ENCODE results near the gene TET3.

TET3 gene

DNA sequence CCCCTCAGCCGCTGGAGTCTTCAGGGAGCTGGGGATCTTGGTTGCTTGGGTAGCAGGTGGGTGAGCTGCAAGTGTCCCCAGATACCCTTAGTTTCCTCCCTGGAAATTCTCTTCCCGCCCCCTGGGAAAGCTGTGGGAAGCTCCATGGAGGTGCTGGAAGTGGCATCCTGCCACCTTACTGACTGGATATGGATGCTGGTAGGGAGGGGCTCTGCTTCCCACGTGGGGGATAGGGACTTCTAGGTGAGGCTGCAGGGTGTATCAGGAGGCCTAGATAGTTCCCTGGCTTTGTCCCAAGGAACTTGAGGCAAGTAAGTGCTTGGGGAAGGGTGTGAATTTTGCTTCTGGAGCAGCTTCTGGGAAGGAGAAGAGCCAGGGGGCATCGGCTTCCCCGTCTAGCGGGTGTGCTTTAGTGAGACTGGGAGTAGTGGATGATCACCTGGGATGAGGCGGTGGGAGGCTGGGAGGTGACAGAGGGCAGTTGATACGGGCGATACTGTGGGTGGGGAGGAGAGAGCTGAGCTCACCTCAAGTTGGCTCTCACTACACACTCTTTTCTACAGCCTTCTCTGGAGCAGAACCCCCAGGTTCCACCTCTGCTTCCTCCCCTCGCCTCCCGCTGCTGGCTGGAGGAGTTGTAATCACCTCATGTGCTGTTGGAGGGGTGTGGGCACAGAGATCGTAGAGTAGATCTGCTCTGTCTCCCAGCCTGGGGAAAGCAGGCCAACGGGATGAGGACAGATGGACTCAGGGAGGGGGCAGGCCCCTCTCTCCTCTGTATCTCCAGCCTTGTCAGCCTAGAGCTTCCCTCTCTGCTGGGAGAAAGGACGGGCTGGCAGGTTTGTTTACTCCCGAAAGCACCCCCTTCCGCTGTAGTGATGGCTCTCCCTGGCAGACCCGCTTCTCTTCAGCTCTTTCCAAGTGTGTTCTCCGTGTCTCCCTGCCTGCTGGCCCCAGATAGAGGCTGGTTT lies 19.8 kb downstream of the TET3 start:
- no peak for DNase-seq (ENCODE audit: low read depth, low spot score)

DNA sequence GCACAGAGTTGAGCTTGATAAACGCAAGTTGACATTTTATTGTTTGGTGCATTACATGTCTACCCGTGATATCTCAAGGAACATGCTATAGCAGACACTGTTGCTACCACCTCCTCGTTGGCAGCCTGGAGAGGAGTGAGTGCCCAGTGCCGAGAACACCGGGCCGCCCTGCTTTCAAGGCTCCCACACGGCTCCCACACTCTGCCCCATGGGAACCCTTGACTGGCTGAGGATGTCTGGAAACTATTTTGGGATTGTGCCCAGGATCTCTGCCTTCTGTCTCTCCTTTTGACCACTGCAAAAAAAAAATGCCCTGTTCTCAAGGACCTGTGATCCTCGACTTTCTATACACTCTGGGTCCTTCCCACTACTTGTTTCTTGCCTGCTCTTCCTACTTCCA lies 21.1 kb downstream of the TET3 start:
- DNase-seq (ENCODE audit: low read depth, low spot score), result no peak

DNA sequence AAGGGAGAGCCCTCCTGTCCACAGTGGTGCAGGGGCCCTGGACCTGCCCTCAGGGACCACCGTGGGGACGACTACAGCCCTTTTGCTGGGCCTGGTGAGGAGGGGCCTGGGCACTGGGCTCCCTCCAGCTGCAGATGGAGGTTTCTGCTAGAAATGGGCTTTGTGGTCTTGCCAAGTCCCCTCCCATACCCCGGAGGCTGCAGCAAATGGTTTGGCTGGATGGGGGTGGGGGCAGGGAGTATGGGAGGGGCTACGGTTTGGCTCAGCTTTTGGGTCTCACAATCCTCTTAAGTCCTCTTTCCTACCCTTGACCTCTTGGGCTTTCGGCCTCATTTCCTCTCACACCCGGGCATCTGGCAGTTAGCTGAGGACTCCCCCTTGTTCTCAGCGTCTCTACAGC lies 21.7 kb downstream of the TET3 start:
- no peak for DNase-seq (ENCODE audit: low read depth, low spot score)

DNA sequence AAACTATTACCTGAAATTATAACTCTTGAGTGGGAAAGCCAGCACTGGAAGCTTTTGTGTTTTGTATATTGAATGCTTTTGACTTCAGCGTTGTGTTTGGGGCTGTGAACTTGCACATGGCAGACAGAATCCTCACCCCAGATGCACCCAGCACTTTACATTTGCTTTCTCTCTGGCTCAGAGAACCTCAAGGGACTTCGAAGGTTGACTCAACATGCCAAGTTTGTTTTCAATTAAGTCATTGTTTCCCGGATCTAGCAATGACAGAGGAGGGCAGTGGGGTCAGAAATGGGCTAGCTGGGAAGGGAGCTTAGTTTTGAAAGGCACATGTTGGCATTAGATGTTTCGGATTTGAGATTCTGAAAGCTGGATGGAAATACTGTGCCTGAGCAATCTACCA lies 22.4 kb downstream of the TET3 start:
- DNase-seq (ENCODE audit: low read depth, low spot score), result no peak

DNA sequence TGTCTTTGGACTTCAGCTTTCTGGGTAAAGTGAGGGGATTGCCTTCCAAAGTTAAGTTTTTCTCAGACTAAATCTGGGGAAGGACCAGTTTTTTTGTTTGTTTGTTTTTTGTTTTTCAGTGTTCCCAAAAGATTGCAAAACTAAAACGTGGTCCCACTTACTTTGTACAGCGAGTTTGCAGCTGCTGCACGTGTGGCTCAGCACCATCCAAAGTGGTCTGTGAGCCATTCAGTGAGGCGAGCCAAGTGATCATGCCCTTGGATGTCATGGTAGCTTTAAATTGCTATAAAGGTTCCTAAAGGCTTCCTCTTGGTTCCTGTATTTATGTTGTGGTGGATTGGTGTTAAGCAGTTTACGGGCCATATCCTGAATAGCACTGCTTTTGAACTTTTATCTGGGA lies 23.0 kb downstream of the TET3 start:
- no peak for DNase-seq (ENCODE audit: low read depth, low spot score)

DNA sequence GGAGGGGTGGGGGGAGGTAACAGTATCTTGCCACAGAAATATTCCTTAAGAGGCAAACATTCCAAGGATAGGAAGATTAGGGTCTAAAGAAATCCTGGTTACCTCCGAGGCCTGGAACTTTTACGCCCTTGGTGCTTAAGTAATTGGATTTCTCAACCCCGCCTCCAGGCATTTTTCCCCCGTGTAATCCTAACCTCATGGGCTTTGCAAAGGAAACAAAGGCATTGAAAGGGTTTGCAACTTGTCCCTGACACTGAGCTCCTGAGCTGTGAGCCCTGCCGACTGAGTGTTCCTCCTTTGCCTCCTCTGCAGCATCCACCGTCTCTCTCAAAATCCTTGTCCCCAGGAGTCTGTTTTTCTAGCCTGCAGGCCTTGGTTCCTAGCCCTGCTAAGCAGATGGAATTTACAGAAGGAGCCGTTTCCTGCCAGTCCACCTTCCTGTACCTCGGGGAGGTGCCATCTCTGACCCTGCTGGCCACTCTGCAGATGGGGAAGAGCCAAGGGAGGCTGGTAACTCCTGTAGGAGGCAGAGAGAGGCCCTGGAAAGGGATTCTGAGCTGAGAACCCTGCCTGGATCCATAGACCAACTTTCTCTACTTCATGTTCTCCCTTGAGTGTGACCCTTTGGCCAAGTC lies 24.2 kb downstream of the TET3 start:
- no peak for DNase-seq (ENCODE audit: low read depth, low spot score)

DNA sequence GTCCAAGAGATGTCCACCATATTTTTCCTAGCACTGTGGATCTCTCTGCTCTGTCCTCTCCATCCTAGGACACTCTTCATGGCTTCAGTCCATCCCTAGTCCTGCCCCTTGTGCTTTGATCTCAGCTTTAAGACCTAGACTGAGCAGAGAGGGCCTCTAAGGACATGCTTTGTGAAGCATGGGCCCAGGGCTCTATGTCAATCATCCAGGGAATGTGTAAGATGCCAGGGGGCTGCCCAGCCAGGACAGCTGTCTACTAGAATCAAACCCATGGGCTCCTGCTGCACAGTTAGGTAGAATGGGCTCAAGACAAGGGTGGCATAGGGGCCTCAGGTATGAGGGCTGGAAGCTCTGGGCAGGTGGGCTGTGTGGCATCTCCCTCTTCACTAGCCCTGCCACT lies 24.9 kb downstream of the TET3 start:
- DNase-seq (ENCODE audit: low read depth, low spot score), result no peak

DNA sequence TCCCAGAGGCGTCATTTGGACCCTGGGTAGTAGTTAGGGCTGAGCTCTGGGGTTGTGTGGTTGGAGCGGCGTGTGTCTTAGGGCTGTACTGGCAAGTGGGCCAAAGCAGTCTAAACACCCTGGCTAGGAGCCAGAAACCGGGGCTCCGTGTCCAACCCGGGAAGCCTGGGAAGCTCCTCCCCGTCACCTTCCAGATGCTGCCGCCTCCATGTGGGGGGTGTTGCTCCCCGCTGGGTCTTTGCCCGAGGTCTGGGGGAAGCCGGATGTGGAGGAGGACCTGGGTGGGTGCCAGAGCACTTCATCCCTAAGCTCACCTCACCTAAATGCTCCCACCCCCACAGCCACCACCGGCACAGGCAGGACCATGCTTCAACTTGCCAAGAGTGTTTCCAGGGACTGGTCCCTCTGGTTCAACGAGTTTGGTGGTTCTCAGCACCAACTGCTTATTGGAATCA lies 25.4 kb downstream of the TET3 start:
- no peak for DNase-seq (ENCODE audit: low read depth, low spot score)

DNA sequence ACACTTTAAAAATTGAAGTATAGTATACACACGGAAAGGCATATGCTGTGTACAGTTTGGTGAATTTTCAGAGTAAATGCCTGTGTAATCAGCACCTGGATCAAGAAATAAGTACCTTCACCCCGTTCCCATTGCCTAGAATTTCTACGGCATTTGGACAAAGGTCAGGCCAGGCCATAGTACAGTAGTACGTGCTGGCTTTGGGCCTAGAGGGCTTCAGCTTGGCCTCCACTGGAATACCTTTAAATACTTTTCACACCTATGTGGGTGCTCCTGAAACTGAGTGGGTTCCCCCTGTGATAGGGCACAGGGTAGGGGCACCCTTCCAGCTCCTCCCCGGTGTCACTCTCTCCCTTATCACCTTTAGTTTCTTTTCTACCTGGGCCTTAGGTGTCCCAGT lies 26.5 kb downstream of the TET3 start:
- DNase-seq (ENCODE audit: low read depth, low spot score), result no peak

DNA sequence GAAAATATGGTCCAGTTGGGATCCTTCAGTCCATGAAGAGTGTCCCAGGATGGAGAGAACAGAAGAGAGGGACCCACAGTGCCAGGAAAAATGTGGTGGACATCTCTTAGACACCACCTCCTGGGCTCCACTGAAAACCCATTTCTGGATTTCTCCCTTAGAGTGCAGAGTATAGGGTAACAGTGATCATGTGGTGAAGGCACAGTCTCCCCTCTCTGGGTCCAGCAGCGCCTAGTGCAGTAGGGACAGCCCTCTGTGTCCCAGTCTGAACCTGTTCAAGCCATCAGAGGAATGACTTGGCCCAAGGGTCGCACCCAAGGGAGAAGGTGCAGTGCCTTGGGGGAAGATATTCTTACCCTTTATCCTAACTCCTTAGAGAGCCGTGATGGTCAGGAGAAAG lies 30.1 kb downstream of the TET3 start:
- no peak for DNase-seq (ENCODE audit: low read depth, low spot score)

DNA sequence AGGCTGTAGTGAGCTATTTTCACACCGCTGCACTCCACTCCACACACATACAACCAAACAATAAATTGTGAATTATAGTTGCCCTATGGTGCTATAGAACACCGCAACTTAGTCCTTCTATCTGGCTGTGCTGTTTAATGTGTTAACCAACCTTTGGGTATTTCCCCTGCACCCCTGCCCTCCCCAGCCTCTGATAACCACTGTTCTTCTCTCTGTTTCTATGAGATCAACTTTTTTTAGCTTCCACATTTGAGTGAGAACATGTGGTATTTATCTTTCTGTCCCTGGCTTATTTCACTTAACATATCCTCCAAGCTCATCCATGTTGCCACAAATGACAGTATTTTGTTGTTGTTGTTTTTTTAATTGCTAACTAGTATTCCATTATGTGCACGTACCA lies 32.5 kb downstream of the TET3 start:
- no peak for DNase-seq (ENCODE audit: low read depth, low spot score)

DNA sequence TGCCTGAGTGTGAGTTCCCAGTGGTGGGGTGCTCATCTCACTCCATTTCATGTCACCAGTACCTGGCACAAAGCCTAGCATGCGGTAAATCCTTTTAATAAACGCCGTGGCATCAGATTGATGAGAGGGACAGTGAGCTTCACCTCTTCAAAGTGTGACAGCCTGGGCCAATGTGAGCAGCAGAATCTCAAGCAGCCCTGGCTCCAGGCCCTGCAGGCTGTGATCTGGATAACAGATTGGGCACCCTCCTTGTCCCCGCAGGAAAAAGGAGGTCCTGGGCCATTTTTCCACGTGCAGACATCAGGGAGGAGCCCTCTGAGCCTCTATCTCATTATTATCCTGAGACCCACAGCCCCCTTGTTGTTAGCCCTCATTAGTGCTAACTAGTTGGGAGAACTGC lies 34.8 kb downstream of the TET3 start:
- no peak for DNase-seq (ENCODE audit: low read depth, low spot score)

DNA sequence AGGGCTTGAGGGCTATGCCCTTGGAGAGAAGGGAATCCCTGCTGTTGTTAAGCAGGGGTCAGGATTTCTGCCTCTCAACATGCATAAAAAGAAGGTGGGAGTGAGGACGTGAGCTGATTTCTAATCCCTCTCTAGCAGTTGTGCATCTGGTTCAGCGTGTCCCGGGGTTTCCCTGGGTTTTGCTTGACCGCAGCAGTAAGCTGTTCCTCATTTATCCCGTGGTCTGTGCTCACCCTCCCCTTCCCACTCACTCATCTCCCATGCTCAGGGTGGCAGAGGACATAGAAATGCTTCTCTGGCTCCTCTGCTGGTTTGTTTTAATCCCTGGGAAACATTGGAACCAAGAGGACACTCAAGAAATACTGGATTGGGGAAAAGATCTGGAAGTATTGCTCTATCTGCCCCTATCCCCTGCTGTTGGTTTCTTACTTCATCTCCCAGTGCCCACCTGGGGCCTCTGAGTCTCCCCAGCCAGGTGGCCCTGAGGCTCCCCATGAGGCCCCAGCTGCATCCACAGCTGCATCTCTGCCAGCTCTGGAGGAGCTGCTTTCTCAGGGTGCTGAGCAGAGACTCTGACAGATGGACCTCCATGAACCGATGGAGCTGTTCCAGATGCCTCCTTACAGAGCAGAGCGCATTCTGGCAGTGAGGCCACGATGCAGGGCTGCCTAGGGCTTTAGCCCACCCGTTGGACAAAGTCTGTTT lies 36.1 kb downstream of the TET3 start:
- no peak for DNase-seq (ENCODE audit: low read depth, low spot score)

DNA sequence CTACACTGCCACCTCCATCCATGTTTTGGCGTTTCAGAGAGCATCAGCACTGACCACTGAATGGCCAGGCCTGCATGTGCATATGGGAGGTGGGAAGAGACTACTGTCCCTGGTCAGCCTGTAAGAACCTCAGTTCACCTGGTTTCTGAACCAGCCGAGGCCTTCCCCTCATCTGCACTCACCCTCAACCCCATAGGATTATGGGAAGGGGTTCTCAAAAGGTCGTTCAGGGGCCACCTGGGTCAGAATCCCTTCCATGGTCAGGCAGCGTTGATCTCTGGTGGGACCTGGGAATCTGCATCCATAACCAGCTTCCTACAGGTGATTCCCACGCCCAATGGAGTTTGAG lies 36.7 kb downstream of the TET3 start:
- no peak for DNase-seq (ENCODE audit: low read depth, low spot score)

DNA sequence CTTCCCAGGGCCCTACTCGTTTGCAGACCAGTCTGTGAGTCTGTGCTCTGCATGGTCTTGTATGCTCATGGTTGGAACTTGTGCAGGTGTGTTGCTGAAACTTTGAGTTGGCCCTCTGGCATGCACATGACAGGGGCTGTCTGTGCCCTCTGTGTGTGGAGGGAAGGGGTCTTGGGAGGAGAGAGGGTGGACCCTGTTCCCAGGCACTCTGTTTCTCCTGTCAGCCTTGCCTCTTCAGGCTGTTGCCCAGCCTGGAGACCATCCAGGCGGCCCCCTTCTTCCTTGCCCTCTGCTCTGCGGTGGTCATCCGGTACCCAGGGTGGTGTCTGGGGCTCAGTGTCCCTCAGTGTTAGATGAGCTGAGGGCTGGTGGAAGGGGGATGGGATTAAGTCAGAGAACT lies 39.5 kb downstream of the TET3 start:
- DNase-seq (ENCODE audit: low read depth, low spot score), result no peak

DNA sequence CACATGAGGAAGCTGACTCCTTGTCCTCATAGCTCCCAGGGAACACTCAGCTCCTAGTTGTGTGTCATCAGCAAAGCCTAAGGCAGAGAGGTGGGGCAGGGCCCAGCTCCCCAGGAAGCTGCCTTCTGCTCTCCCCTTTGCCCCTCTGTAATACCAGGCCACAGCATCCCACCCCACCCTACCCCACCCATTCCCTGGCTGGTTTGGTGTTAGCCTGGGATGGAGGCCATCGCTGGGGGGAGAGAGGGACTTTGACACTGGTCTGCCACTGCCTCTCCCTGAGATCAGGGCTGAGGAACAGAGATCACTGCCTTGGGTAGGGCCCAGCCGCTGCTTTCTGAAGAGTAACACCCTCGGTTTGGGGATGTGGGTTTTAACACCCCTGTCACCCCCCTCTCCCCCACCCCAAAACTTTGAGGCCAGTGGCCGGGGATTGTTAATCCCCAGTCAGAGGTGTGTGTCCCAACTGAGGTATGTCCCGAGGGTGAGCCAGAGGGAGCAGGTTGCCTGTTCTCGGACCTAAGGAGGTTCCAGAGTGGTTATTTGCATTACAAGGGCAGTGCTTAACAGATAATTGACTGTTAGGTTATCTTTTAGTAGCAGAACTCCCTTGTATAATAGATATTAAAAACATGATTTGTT lies 41.4 kb downstream of the TET3 start:
- no peak for DNase-seq (ENCODE audit: low read depth, low spot score)

DNA sequence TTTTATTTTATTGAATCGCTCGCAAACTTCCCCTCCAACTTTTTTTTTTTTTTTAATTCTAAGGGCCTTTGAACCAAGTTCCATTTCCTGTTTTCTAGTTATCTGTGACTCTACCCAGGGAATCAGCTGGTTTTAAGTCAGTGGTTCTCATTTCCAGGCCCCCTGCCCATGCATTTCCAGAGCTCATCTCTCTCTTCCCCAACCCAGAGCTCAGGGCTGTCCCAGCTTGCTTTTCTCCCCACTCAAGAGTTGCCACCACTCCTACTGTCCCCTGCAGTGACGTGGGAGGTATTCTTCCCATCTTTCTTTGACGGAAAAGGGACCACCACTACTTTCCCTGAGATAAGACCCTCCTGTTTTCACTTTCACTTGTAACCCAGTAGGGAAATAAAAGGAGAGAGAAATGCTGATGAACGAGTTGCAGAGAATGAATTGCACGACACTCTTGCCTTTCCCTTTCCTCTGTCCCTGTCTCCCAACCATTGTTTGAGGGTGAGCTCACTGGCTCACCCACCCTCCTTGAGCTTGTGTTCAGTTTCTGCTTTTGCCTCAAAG lies 42.1 kb downstream of the TET3 start:
- DNase-seq (ENCODE audit: low read depth, low spot score), result no peak

DNA sequence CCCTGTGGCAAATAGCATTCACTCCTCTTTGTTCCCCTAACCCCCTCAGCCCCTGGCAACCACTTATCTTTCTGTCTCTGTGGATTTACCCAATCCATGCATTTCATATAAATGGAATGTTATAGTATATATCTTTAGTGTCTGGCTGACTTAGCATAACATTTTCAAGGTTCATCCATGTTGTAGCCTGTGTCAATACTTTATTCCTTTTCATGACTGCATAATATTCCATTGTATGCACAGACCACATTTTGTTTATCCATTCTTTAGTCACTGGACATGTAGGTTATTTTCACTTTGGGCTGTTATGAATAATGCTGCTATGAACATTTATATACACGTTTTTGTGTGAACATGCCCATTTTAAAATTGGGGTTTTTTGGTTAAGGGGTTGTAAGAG lies 42.8 kb downstream of the TET3 start:
- no peak for DNase-seq (ENCODE audit: low read depth, low spot score)

DNA sequence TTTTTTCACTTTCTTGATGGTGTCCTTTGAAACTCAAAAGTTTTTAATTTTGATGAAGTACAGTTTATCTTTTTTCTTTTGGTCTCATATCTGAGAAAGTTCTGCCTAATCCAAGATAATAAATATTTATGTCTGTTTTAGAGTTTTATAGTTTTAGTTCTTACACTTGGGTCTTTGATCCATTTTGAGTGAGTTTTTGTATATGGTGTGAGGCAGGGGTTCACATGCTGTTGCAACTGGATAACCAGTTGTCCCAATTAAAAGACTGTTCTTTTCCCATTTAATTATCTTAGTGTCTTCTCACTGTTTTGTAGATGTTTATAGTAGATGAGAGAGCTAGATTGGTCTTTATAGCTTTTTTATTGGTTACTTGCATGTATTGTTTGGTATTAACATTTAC lies 43.6 kb downstream of the TET3 start:
- no peak for DNase-seq (ENCODE audit: low read depth, low spot score)

DNA sequence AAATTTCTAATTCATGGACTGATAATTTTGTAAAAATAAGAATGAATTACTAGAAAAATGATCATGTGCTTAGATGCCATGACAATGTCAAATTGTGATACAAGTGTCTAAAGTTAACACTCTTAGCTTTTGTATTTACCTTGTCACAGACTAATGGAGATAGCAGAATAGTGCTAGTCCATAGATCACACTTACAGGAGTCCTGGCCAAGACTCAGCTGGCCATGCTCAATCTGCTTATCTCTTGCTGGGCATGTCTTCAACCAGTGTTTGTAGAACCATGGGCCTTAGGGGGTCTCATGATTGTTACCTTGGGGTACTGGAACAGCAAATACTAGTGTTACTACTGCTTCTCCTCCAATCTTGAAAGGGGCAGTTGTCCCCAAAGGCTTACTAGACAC lies 44.0 kb downstream of the TET3 start:
- no peak for DNase-seq (ENCODE audit: low read depth, low spot score)

DNA sequence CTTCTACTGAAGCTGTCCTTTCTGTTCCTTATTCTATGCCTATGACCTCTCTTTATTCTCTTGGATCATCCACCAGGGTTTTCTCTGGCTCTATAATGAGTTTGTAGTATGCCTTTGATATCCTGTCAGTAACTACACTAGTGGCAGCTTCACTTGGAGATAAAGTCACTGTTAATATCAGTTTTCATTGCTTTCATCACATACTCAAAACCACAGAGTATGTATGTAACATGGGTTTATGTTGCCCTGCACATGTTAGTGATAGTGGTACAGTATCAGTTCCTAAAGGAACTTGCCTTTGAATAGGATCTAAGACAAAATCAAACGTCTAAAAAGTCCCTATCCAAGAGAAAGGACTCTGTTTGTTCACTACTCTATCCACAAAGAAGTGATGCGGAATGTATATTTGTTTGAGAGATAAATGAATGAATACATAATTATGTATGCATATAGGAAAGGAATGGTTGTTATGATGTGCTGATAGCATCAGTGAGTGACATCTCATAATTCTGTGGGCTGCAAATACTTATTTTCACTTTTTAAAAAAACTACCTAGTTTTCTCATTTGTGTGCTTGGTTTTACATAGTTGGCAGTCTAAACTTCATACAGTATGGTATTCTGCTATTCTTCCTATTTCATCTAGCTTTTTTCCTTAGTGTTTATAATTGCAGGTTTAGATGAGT lies 45.1 kb downstream of the TET3 start:
- DNase-seq (ENCODE audit: low read depth, low spot score), result no peak

All from brain pericyte (primary cell).